ENCODE results near the gene DCTN5. TPM values are rescaled to one million over a fixed set of nuclear protein-coding genes. Genes with fewer than 3 reads are reported as not detected.

Gene DCTN5
- total RNA-seq, 3 donors from 2014 or later, result 57.3 to 73.9 (median 67.7) TPM

DNA sequence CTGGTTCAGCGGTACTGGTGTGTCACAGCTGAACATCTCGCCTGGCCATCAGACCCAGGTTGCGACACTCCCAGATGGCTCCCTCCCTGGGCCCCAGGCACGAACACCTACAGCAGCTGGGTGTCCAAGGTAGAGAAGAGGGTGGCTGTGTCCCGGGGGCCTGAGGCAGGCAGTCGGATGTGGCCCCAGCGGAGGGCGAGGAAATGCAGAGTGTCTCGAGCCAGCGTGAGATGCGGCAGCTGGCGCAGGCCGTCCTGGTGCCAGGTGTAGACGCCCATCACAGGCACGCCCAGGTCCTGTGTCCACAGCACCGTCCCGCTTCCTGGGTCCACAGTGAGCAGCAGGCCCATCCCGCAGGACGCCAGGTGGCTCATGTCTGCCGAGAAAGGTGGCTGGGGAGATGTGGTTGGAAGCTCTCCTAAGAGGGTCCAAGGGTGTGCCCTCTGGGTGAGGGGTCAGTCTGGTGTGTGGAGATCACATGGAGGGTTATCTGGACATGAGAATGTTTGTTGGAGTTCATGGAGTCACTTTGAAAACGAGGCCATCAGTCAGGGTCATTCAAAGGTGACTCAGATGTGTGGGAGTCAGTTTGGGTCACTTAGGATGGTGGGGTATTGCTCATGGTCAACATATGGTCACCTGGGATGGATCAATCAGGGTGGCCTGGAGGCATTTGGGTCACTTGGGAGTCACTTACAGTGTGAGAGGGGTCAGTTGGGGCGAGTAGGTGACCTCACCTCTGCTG, 63.7 kb downstream of the DCTN5 start:
- Histone ChIP-seq H3K4me1 (ENCODE audit: low read depth) (peaks cover 4% of the 10 kb centered on the region), H3K9me3 (no peaks in the 10 kb centered on the region), H3K4me3 (no peak overlapping the region), H3K36me3 (ENCODE audit: low read depth) (peaks cover 4% of the 10 kb centered on the region)
- DNase-seq, result peak in 1 of 3 donors; percentile 50
- TF ChIP-seq, protein P1, sequence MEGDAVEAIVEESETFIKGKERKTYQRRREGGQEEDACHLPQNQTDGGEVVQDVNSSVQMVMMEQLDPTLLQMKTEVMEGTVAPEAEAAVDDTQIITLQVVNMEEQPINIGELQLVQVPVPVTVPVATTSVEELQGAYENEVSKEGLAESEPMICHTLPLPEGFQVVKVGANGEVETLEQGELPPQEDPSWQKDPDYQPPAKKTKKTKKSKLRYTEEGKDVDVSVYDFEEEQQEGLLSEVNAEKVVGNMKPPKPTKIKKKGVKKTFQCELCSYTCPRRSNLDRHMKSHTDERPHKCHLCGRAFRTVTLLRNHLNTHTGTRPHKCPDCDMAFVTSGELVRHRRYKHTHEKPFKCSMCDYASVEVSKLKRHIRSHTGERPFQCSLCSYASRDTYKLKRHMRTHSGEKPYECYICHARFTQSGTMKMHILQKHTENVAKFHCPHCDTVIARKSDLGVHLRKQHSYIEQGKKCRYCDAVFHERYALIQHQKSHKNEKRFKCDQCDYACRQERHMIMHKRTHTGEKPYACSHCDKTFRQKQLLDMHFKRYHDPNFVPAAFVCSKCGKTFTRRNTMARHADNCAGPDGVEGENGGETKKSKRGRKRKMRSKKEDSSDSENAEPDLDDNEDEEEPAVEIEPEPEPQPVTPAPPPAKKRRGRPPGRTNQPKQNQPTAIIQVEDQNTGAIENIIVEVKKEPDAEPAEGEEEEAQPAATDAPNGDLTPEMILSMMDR (IDR thresholded peaks at IDR 0.05), result no peak
- ATAC-seq, result peak; percentile 48
- intact Hi-C loops (cut with DNase I, micrococcal nuclease), result no loop called here

DNA sequence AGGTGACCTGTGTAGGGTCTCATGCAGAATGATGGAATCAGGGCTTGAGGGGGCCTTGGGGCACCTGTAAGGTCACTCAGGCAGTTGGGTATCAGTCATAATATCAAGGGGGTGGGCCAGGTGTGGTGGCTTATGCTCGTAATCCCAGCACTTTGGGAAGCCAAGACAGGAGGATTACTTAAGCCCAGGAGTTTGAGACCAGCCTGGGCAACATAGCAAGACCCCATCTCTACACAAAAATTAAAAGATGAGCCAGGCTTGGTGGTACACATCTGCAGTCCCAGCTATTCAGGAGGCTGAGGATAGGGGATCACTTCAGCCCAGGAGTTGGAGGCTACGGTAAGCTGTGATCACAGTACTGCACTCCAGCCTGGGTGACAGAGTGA, 64.2 kb downstream of the DCTN5 start:
- no peak for DNase-seq
- Histone ChIP-seq H3K9me3 (no peaks in the 10 kb centered on the region), H3K36me3 (ENCODE audit: low read depth) (peaks cover 4% of the 10 kb centered on the region), H3K4me1 (ENCODE audit: low read depth) (no peaks in the 10 kb centered on the region), H3K4me3 (no peak overlapping the region)
- TF ChIP-seq, protein P1 (IDR thresholded peaks at IDR 0.05), result no peak
- intact Hi-C loops (cut with DNase I, micrococcal nuclease), result no loop called here
- ATAC-seq, result no peak

DNA sequence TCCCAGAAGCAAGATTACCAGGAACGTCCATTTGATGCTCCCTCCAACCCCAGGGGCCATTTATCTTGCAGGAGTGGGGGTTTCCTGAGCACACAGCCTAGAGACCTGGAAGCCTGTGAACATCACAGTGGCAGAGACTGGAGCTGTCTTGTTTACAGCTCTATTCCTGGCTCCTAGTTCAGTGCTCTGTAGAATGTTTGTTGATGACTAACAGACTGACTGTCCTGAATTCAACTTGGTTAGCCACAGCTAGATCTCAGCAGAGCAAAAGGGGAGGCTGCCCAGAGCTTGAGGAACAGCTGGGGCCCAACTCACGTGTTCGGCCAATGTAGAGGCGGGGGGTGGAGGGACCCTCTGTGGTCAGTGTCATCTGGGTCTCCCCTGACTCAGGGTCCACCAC, 65.2 kb downstream of the DCTN5 start:
- intact Hi-C loops (cut with DNase I, micrococcal nuclease), result no loop called here
- no peak for ATAC-seq

DNA sequence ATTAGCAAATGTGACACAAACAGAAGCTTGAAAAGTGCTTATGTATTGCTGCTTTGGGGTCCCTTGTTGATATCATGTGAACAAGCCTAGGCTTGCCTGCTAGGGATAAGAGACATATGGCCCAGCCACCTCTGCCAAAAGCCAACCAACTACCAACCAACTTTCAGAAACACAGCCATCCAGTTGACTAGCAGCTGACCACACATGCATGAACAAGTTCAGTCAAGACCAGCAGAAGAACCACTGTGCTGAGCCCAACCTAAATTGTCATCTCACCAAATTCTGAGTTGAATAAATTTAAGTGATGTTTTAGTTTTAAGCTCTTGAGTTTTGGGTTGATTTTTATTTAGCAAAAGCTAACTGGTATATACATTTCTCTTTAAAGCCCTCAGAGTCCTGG, 68.3 kb downstream of the DCTN5 start:
- TF ChIP-seq, protein P1 (IDR thresholded peaks at IDR 0.05), result no peak

More for the DNA sequence above, 65.2 kb downstream of the DCTN5 start:
- H3K9me3 ChIP-seq, result no peaks in the 10 kb centered on the region
- H3K36me3 ChIP-seq (ENCODE audit: low read depth), result peaks cover 4% of the 10 kb centered on the region
- TF ChIP-seq, protein P1 (IDR thresholded peaks at IDR 0.05), result no peak
- no peak for DNase-seq
- no peaks in the 10 kb centered on the region for H3K4me1 ChIP-seq (ENCODE audit: low read depth)
- H3K4me3 ChIP-seq, result no peak overlapping the region

DNA sequence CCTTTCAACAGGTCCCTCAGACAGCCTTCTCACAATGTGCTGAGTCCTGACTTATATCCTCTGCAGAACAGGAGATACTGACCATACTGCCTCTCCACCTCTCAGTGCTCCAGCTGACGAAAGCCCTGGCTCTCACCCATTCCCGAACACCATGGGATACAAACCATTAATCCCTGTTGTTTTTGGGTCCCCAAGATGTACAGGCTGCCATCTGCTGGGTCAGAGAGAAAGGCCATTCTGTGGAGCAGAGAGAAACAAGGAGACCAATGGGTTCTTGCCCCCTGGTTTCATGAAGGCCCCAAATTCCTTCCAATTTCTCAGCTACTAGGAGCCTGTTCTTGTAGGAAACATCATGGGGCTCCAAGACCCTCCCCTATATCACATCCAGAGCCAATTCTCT, 68.7 kb downstream of the DCTN5 start:
- TF ChIP-seq, protein P1 (IDR thresholded peaks at IDR 0.05), result no peak
- intact Hi-C loops (cut with DNase I, micrococcal nuclease), result no loop called here
- DNase-seq, result no peak
- Histone ChIP-seq H3K36me3 (ENCODE audit: low read depth) (no peaks in the 10 kb centered on the region), H3K4me3 (no peak overlapping the region), H3K4me1 (ENCODE audit: low read depth) (no peaks in the 10 kb centered on the region), H3K9me3 (no peaks in the 10 kb centered on the region)
- ATAC-seq, result no peak

More for the DNA sequence above, 68.3 kb downstream of the DCTN5 start:
- DNase-seq (no peak), ATAC-seq (no peak)
- intact Hi-C loops (cut with DNase I, micrococcal nuclease), result no loop called here
- no peak overlapping the region for H3K4me3 ChIP-seq
- peaks cover 3% of the 10 kb centered on the region for H3K36me3 ChIP-seq (ENCODE audit: low read depth)
- H3K9me3 ChIP-seq, result no peaks in the 10 kb centered on the region
- no peaks in the 10 kb centered on the region for H3K4me1 ChIP-seq (ENCODE audit: low read depth)

Measured in mucosa of descending colon (tissue), 3 donors.